ACHN (cell line): ENCODE data around the gene FH.

Experiments
- DNase-seq: peaks from one replicate; pipeline ENCODE4 v3.0.0-alpha.2; 2015
- in situ Hi-C: cut with HindIII; loops from 2 replicates; pipeline ENCODE4 v1.10.0; 2017; ENCODE audit warnings: low sequenced_read_pairs, low pct_ligation_motif_present, low pct_unique_long_range_greater_than_20kb

Gene FH

GRCh38 chr1:241470361-241470760 lies 49.2 kb downstream of the FH start:
- DNase-seq = no peak
- in situ Hi-C loops = no loop called here

GRCh38 chr1:241465673-241466072 lies 53.9 kb downstream of the FH start:
- in situ Hi-C loops = no loop called here

GRCh38 chr1:241464985-241465384 lies 54.6 kb downstream of the FH start:
- in situ Hi-C loops = no loop called here
- no peak for DNase-seq

More at GRCh38 chr1:241465673-241466072, 53.9 kb downstream of the FH start:
- no peak for DNase-seq

GRCh38 chr1:241462391-241462790 lies 57.2 kb downstream of the FH start:
- DNase-seq = no peak
- in situ Hi-C loops = no loop called here

GRCh38 chr1:241460098-241460873 lies 59.3 kb downstream of the FH start:
- DNase-seq = no peak
- in situ Hi-C loops = no loop called here

GRCh38 chr1:241459186-241459802 lies 60.3 kb downstream of the FH start:
- DNase-seq = no peak
- in situ Hi-C loops = no loop called here

- in situ Hi-C loops = no loop called here
- no peak for DNase-seq
Observed at GRCh38 chr1:241457421-241457820, 62.1 kb downstream of the FH start.

- no peak for DNase-seq
- in situ Hi-C loops = no loop called here
Observed at GRCh38 chr1:241456743-241457142, 62.8 kb downstream of the FH start.

GRCh38 chr1:241453732-241454131 lies 65.8 kb downstream of the FH start:
- in situ Hi-C loops = no loop called here

GRCh38 chr1:241451956-241452355 lies 67.6 kb downstream of the FH start:
- in situ Hi-C loops = no loop called here
- no peak for DNase-seq

More at GRCh38 chr1:241453732-241454131, 65.8 kb downstream of the FH start:
- DNase-seq = no peak
